GM12864 (cell line): ENCODE measurements around the gene ADAD2.

Experiments used
- DNase-seq: peaks from one replicate; pipeline ENCODE4 v3.0.0-alpha.2; 2011; ENCODE audit warnings: low read depth
- H3K4me3 ChIP-seq: 2 replicates; pipeline ENCODE4 v1.5.1; 2011; ENCODE audit warnings: mild to moderate bottlenecking, low read depth, low read length, control low read depth
- CTCF ChIP-seq: IDR thresholded peaks from 2 replicates; pipeline ENCODE4 v1.5.1; 2011; ENCODE audit warnings: low read depth, mild to moderate bottlenecking, moderate library complexity, low read length, control low read depth, inconsistent platforms; ENCODE audit errors: missing control alignments

The ADAD2 gene

GRCh38 chr16:84153660-84154214 lies 37.2 kb upstream of the ADAD2 start:
- no peak for DNase-seq
- no peak for TF ChIP-seq CTCF
- H3K4me3 ChIP-seq = no peak overlapping the region

GRCh38 chr16:84155226-84155625 lies 35.7 kb upstream of the ADAD2 start:
- H3K4me3 ChIP-seq = no peak overlapping the region
- TF ChIP-seq CTCF = no peak
- no peak for DNase-seq

- no peak for TF ChIP-seq CTCF
- no peak for DNase-seq
- no peak overlapping the region for H3K4me3 ChIP-seq
Measured at GRCh38 chr16:84155771-84156170, 35.2 kb upstream of the ADAD2 start.

GRCh38 chr16:84156342-84156784 lies 34.6 kb upstream of the ADAD2 start:
- H3K4me3 ChIP-seq = no peak overlapping the region
- peak; percentile 22 for TF ChIP-seq CTCF
- DNase-seq = no peak

- DNase-seq = no peak
- no peak overlapping the region for H3K4me3 ChIP-seq
- no peak for TF ChIP-seq CTCF
Measured at GRCh38 chr16:84159007-84159406, 31.9 kb upstream of the ADAD2 start.

- DNase-seq = no peak
- TF ChIP-seq CTCF = no peak
- H3K4me3 ChIP-seq = no peak overlapping the region
Measured at GRCh38 chr16:84159800-84160199, 31.2 kb upstream of the ADAD2 start.

- DNase-seq = no peak
- TF ChIP-seq CTCF = no peak
- no peak overlapping the region for H3K4me3 ChIP-seq
Measured at GRCh38 chr16:84161037-84161436, 29.9 kb upstream of the ADAD2 start.
